SU-DHL-6 (cell line): Measurements from ENCODE around the gene OR6B2.

Experiments
- H2AFZ ChIP-seq: fragments of 200-600 bp; sonication (generic); 2 replicates; pipeline ENCODE4 v1.6.1; 2014; ENCODE audit warnings: low read depth, mild to moderate bottlenecking, moderate library complexity, mixed read lengths, antibody characterized with exemption, low read length; ENCODE audit not compliant: severe bottlenecking
- H3F3A ChIP-seq: fragments of 200-600 bp; shearing (Covaris generic); 2 replicates; pipeline ENCODE4 v1.6.0; 2016; ENCODE audit warnings: antibody characterized with exemption, mild to moderate bottlenecking; ENCODE audit not compliant: insufficient read depth
- H3K27ac ChIP-seq: fragments of 200-600 bp; sonication (generic); 2 replicates; pipeline ENCODE4 v1.5.1; 2016; ENCODE audit warnings: low read depth, mild to moderate bottlenecking, low read length, moderate library complexity, mixed read lengths
- H3K27me3 ChIP-seq: fragments of 200-600 bp; sonication (generic), shearing (Covaris generic); 2 replicates; pipeline ENCODE4 v1.6.0; 2014; ENCODE audit warnings: mild to moderate bottlenecking, low read length
- H3K36me3 ChIP-seq: fragments of 200-600 bp; sonication (generic); 2 replicates; pipeline ENCODE4 v1.6.1; 2014; ENCODE audit warnings: mild to moderate bottlenecking, low read length, mixed read lengths
- H3K4me2 ChIP-seq: fragments of 300-600, 200-600 bp; shearing (Covaris generic), sonication (generic); 2 replicates; pipeline ENCODE4 v1.6.0; 2014; ENCODE audit warnings: low read length, low read depth, mild to moderate bottlenecking; ENCODE audit not compliant: poor library complexity, severe bottlenecking
- H3K4me3 ChIP-seq: fragments of 200-600 bp; sonication (generic); 2 replicates; pipeline ENCODE4 v1.5.1; 2014; ENCODE audit warnings: antibody characterized with exemption, low read length, mild to moderate bottlenecking, mixed read lengths; ENCODE audit not compliant: insufficient read depth, poor library complexity, severe bottlenecking
- H3K79me2 ChIP-seq: fragments of 200-600 bp; sonication (generic); 2 replicates; pipeline ENCODE4 v1.6.1; 2014; ENCODE audit warnings: mild to moderate bottlenecking, low read length, moderate library complexity; ENCODE audit not compliant: insufficient read depth
- H3K9ac ChIP-seq: fragments of 200-600 bp; sonication (generic); 2 replicates; pipeline ENCODE4 v1.7.0; 2014; ENCODE audit warnings: mild to moderate bottlenecking, low read length
- H3K9me2 ChIP-seq: fragments of 200-600 bp; sonication (generic); replicated peaks from 2 replicates; pipeline ENCODE4 v1.6.1; 2014; ENCODE audit warnings: low read length; ENCODE audit not compliant: insufficient read depth
- H3K9me3 ChIP-seq: fragments of 200-600 bp; sonication (generic); 2 replicates; pipeline ENCODE4 v1.6.1; 2014; ENCODE audit warnings: low read length, mixed read lengths; ENCODE audit not compliant: insufficient read depth
- H4K20me1 ChIP-seq: fragments of 200-600 bp; sonication (generic); 2 replicates; pipeline ENCODE4 v1.6.1; 2014; ENCODE audit warnings: low read depth, mild to moderate bottlenecking, antibody characterized with exemption, low read length, moderate library complexity, mixed read lengths
- CTCF ChIP-seq: fragments of 200-600 bp; sonication (generic); IDR thresholded peaks from one replicate; pipeline ENCODE4 v1.5.1; 2017; ENCODE audit warnings: antibody characterized with exemption, mild to moderate bottlenecking, low read length, moderate library complexity; ENCODE audit not compliant: insufficient read depth, poor library complexity, severe bottlenecking
- EZH2phosphoT487 ChIP-seq: fragments of 200-600 bp; sonication (generic), shearing (Covaris generic); conservative IDR thresholded peaks from 2 replicates; pipeline ENCODE4 v1.6.1; 2018; ENCODE audit warnings: mild to moderate bottlenecking, antibody characterized with exemption, low read length, moderate library complexity, mixed read lengths

Gene OR6B2

GRCh38 chr2:240030379-240031094 is at the start of gene OR6B2:
TSS of gene OR6B2 (minus strand) at chr2:240030429. CDS start at chr2:240030429, 0 bp downstream.
- no peak within 1 kb of the TSS for H2AFZ ChIP-seq
- no peaks in the 10 kb centered on the region for H3K27me3 ChIP-seq
- TF ChIP-seq CTCF = no peak
- no peak for TF ChIP-seq EZH2phosphoT487
- no peak within 1 kb of the TSS for H3K27ac ChIP-seq
- H3K4me3 ChIP-seq = no peak within 1 kb of the TSS
- no peak within 1 kb of the TSS for H3K4me2 ChIP-seq
- no peaks in the 10 kb centered on the region for H3K79me2 ChIP-seq
- H3K9me2 ChIP-seq = no peaks in the 10 kb centered on the region
- H3K9me3 ChIP-seq = no peaks in the 10 kb centered on the region
- H3F3A ChIP-seq = no peaks in the 10 kb centered on the region
- H4K20me1 ChIP-seq = no peaks in the 10 kb centered on the region
- no peak within 1 kb of the TSS for H3K9ac ChIP-seq
- no peaks in the 10 kb centered on the region for H3K36me3 ChIP-seq

- no peak overlapping the region for H3K27ac ChIP-seq
- TF ChIP-seq CTCF (no peak), EZH2phosphoT487 (no peak)
Measured at GRCh38 chr2:240078631-240079030, 48.4 kb upstream of the OR6B2 start.

GRCh38 chr2:240077442-240077841 is 47.2 kb upstream of the OR6B2 start:
- Histone ChIP-seq H4K20me1 (no peaks in the 10 kb centered on the region), H3K27ac (no peak overlapping the region)
- TF ChIP-seq CTCF (no peak), EZH2phosphoT487 (no peak)

More at GRCh38 chr2:240078631-240079030, 48.4 kb upstream of the OR6B2 start:
- Histone ChIP-seq H2AFZ (no peak overlapping the region), H3K4me2 (no peak overlapping the region), H3K9me2 (no peaks in the 10 kb centered on the region), H3K4me3 (no peak overlapping the region), H3K9ac (no peak overlapping the region), H3K9me3 (peaks cover 12% of the 10 kb centered on the region; the same call in 1 of the 2 replicates), H3K36me3 (no peaks in the 10 kb centered on the region), H3K79me2 (no peaks in the 10 kb centered on the region), H3K27me3 (0 out of 2 replicates have a peak, but pooled peaks cover 3% of the 10 kb centered on the region), H4K20me1 (no peaks in the 10 kb centered on the region), H3F3A (no peaks in the 10 kb centered on the region)

More at GRCh38 chr2:240077442-240077841, 47.2 kb upstream of the OR6B2 start:
- Histone ChIP-seq H3K9ac (no peak overlapping the region), H3K36me3 (no peaks in the 10 kb centered on the region), H3K9me3 (peaks cover 12% of the 10 kb centered on the region; the same call in 1 of the 2 replicates), H3K4me3 (no peak overlapping the region), H3F3A (no peaks in the 10 kb centered on the region), H3K79me2 (no peaks in the 10 kb centered on the region), H3K9me2 (no peaks in the 10 kb centered on the region), H3K27me3 (no peaks in the 10 kb centered on the region), H2AFZ (no peak overlapping the region), H3K4me2 (no peak overlapping the region)
